NCI-H510A (cell line): ENCODE results near the gene NHLRC1.

ENCODE experiments used
- DNase-seq: peaks from one replicate; lab custom pipeline; 2025; lab: John Stamatoyannopoulos, UW

Gene NHLRC1

DNA sequence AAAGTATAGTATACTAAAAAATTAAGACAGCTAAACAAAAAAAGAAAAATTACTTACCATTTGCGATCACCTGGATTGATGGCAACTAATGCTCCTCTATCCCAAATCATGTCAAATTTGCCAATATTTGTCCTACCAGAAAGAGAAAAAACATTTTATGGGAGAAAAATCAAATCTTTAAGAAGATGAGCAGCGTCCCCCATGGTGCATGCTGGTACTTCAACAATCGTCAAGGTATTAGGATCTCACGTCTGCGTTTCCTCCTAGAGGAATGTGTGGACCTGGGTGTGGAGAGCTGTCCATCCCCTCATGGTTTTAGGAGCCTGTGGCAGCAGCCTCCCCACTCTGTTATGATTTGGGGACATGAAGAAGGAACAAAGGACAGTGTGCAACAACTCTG, 16.4 kb upstream of the NHLRC1 start:
- DNase-seq = no peak

DNA sequence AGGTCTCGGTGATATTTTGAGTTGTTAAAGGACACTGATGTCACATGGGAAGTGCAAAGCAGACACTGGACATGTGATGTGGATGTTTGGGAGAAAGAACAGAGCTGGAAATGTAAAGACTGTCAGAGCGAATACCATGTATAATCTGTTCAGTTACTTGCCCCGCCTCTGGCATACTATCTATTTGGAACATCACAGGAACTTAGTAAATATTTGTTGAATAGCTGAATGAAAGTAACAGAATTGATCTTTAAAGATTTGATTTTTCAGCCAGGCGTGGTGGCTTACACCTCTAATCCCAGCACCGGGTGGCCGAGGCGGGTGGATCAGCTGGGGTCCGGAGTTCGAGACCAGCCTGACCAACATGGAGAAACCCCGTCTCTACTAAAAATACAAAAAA, 13.8 kb upstream of the NHLRC1 start:
- no peak for DNase-seq

DNA sequence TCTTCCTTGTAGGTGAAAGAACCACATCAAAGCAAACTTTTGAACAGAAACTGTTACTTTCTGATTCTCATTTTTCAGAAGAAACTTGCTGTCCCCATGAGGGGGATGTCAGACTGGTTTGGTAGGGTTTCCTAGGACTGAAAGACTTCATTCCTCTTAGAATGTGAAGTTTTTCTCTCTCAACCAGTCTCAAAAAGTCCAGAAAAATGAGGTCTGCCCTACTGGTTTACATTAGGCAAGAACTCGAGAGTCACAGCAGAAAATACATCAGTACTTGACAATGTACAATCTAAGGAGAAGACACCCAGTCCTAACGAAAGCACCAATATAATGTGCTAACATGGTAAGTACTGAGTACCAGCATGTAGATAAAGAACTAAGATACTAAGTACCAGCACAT, 12.7 kb upstream of the NHLRC1 start:
- no peak for DNase-seq

DNA sequence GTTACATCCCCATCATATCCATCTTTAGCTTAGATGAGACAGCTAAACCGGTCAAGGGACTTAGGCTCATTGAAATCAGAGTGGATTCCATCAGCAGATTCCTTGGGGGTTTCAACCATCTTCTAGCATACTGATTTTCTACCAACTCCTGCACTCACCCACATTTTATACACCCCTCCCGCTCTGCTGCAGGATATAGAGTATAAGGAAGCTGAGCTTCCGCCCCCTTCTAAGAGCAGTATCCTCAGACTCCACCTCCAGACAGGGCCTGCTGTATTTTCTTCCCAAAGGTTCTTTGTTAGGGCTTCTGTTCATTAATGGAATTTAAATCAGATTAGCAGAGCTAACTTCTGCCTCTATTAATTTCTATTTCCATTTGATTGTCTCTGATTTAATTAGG, 9.9 kb upstream of the NHLRC1 start:
- DNase-seq = no peak

DNA sequence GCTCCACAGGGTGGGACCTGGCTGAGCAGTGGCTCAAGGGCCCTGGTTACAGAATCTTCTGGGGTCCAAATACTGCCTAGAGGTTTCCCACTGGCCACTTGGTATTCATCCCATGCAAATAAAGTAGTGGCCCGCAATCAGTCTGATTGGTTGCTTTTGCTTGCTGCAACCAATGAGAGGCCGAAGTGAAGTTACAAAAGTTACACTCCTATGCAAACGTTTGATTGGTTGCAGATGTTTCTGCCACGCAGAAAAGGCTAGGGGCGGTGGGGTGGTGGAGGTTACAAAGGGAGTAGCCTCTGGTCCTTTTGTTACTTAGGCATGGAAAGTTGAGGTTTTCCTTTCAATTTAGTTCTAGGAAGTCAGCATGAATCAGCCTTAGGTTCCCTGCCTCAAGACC, 3.6 kb upstream of the NHLRC1 start:
- no peak for DNase-seq

DNA sequence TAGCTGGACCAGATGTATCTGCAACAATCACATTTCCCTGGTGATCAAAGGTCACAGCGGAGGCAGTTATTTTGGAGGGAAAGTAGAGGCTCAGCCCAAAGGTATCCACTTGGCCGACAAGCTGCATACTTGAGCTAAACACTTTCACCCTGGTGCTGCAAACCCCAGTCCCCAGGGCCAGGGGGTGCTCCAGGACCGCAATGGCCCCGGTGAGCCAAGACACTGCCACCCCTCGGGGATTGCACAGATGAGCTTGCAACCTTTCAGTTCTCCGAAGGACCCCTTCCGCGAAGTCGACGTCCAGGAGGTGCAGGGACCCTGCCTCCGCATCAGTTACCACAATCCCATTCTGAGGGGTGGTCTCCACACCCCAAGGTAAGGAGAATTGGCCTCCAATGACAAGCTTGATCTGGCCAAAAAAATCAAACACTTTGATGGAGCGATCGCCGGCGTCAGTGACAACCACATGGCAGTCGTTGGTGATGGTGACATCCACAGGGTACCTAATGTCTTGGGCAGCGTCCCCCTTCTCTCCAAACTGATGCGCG, 823 bp downstream of the NHLRC1 start:
- no peak for DNase-seq

DNA sequence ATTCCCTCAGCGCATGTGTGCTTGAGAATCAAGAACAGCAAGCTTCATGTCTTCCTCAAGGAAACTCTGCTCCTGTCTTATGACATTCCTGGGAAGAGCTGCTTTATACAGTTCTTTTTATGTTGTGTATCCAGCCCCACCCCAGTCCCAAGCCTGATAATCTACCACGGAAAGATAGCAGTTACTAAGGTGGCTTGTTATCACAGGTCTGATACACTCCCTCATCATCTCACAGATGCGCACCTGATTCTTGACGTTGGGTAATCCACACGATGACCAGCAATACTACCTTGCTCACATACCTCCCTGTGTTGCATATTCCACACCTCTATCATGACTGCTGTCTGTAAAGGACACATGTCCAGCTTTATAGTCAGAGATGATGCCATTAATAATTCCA, 3.2 kb downstream of the NHLRC1 start:
- DNase-seq = no peak

DNA sequence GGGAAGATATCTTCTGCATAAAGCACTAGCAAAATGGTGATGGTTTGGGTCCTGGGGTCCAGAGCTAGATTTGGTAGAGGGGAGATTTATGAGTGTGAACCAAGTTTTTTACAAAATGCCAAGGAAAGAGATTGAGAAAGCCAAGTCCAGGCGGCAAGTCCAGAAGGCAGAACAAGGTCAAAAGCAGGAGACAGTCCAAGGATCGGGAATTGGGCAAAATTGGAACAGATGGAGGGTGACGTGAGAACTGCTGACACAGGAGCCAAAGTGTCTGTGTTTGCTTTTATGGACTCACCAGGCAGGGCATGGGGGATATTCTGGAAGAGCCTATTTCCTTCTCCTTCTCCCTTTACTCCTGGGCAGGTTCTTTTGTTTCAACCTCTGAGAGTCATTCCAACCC, 4.1 kb downstream of the NHLRC1 start:
- DNase-seq = no peak

DNA sequence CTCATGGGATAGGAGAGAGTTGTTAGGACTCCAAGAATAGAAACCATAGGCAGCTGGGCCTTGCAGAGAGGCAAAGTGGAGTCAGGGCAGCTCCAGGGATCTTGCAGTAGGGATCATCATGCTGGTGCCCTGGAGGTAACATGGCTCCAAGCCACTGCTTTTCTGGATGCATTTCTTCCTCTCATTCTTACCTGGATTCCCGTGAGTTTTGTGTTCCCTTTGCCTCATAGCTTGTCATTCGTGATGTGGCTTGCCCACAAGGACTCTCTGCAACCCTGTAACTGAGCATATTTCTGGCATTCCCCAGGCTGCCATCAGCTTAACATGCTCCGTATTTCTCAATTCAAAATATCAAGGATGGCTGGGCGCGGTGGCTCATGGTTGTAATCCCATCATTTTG, 5.3 kb downstream of the NHLRC1 start:
- no peak for DNase-seq

DNA sequence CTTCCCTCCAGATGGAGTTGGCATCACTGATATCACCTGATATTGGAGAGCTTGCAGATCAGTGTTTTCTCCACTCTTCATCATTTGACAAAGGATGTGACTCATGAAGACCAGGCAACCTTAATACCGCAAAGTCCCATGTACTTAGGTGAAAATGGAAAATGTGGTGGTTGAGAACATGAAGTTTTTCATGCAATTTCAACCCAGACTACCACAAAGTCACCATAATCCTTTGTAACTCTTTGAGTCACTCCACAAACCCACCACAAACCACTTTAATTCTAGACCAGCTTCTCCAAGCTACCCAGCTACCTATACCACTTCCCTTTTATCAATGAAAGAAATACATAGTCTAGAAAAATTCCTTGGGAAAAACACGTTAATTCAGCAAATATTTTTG, 7.1 kb downstream of the NHLRC1 start:
- DNase-seq = no peak

DNA sequence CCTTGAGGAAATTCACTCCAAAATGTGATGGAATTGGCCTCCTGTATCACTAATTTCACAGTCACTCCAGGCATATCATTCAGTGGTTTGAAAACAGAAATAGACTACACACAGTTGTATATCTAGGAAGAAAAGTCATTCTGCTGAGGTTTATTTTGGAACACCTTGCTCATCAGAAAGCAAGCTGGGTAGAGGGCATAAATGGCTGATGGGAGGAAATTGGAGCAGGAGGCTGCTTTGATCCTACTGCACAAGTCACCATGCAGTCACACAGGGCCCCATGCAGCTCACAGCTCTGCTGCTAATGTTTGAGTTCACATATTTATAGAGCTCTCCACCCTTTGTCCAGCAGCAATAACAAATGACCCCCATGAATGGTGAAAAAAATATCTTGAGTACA, 12.3 kb downstream of the NHLRC1 start:
- DNase-seq = no peak

DNA sequence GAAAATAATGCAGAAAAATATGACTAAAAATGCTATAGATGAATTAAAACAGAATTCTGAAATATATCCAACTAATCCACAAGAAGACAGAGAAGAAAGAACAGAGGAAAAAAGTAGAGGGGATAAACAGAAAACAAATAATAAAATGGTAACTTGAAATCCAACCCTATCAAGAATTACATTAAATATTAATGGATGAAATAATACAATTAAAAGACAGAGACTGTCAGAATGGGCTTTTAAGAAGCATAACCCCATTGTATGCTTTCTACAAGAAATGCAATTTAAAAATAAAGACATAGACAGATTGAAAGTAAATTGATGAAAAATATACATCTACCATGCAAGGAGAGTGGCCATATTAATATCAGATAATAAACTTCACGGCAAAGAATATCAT, 15.4 kb downstream of the NHLRC1 start:
- DNase-seq = no peak

DNA sequence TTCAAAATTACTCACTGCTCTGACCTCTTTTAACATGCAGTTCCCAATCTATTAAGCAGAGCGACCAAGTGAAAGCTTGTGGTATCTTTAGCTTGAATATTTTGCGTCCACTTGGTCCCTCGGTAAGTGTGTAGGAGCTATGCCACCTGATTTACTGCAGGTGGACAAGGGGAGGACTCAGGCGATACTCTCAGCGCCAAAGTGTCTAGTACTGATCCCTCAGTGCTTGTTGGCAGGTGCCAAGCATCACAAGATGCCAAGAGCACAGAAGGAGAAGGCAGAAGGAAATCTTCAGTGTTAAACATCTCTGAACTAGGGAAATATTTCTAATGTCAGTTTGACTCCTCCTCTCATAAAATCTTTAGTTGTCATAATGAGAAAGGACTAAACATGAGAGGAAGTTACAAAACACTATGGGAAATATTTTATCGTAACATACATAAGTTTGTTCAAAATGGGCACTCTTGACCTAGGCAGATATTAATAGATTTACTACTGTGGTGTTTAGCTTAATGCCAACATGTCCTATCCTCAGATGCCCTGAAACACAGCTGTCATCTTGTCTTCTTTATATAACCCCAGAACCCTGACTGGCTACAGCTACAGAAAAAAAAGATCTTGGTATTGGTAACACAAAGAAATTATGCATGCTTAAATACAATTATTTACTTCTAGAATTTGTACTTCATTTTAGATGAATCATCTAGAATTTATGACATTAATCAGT, 19.5 kb downstream of the NHLRC1 start:
- DNase-seq = no peak

DNA sequence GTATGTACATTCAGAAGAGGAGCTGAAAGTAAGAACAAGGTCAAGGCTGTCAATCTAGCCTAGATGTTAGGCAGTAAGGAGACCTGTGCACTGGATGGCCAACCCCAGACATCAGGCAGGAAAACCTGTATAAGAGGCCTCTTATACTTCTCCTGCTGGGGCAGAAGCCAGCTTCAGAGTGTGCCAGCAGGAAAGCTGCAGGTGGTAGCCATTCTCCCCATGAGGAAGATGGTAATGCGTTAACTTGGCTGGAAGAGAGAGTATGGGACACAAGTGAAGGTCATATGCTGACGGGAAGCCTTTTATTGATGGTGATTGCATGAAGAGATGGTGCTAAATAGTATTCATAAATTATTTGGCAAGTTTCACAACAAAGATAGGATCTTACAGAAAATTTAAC, 20.6 kb downstream of the NHLRC1 start:
- no peak for DNase-seq

DNA sequence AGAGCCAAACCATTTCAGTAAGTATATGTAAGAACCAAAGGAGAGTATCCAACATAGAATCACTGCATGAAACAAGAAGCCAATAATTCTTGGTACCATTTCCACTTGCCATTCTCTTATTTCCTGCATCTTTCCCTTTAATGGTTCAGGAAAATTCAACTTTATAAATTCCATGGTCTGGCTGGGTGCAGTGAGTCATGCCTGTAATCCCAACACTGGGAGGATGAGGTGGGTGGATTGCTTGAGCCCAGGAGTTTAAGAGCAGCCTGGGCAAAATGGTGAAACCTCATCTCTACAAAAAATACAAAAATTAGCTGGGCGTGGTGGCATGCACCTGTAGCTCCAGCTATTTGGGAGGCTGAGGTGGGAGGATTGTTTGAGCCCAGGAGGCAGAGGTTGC, 21.2 kb downstream of the NHLRC1 start:
- no peak for DNase-seq

DNA sequence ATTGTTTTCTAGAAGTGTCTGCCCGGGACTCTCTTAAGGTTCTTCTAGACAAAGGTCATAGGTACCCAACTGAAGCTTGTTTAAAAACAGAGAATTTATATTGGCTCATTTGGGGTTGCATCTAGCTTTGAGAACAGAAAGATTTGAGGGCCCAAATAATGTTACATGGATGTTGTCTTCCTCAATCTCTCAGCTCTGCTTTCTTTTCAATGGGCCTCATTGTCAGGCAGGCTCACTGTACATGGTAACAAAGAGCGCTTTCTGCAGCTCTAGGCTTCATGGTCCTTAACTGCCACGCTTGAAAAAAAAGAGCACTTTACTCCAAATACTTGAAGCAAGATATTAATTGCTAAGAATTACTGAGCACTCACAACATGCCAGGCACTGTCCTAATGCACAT, 22.2 kb downstream of the NHLRC1 start:
- DNase-seq = no peak

DNA sequence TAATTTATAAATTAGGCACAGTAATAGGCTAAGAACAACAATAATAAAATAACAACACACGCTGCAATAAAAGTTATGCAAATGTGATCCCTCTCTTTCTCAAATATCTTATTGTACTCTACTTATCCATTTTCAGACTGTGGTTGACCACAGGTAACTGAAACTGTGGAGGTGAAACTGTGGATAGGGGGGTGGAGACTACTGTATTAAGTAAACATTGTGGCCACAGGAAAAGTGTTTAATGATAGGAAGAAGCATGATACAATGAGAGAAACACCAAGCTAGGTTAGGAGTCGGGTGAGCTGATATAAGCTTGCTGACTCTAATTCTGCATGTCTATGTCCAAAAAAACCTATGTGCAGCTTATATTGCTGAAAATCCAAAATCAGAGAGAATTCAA, 23.0 kb downstream of the NHLRC1 start:
- no peak for DNase-seq

DNA sequence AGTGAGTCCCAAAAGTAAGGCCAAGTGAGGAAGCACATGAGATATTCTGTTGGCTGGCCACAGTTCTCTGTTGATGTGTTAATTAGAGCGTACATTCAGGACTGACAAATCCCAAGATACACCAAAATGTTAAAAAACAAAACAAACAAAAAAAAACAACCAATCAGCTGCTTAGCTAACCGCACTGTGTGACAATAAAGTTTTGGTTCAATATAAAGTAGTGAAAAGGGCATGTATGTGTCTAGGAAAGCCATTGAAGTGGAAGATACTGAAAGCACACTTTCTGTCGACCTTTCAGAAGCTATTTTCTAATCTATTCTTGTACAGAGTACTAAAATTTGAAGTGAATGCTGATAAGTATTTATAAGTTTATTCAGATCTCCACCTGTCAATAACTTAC, 26.1 kb downstream of the NHLRC1 start:
- DNase-seq = no peak

DNA sequence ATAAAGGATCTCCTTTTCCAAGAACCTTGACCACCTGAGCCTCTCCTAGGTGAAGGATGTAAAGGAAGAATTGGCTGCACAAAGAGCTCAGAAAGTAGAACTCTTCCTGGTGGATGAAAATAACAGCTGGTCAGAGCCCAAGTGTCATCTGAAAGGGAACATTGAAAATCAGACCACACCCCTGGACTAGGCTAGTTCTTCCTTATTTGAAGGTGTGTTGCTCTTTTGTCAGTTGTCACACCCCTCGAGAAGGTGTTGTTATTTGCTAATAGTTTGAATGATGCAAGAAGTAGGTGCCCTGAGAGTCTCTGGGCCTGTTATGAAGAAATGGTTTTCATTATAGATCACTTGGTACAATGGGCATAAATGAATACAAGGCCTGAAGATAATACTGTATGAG, 31.1 kb downstream of the NHLRC1 start:
- DNase-seq = no peak

DNA sequence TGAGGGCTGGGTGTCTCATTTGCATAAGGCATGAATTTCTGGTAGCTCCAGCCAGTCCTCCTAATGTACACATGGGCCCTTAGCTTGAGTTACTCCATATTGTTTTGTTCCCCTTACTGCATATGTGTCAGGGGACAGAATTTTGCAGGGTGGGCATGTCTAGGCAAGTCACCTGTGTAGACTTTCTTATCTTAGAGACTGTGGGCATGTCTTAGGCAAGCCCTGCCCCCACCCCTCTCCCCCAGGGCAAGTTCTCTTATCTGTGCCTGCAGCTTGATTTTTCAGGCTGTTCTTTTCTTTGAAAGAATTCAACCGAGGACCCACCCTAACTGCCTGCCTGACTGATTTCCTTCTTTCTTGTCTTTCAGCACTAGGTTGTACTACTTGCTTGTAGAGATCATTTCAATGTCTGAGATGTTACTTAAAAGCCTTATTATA, 32.1 kb downstream of the NHLRC1 start:
- no peak for DNase-seq

DNA sequence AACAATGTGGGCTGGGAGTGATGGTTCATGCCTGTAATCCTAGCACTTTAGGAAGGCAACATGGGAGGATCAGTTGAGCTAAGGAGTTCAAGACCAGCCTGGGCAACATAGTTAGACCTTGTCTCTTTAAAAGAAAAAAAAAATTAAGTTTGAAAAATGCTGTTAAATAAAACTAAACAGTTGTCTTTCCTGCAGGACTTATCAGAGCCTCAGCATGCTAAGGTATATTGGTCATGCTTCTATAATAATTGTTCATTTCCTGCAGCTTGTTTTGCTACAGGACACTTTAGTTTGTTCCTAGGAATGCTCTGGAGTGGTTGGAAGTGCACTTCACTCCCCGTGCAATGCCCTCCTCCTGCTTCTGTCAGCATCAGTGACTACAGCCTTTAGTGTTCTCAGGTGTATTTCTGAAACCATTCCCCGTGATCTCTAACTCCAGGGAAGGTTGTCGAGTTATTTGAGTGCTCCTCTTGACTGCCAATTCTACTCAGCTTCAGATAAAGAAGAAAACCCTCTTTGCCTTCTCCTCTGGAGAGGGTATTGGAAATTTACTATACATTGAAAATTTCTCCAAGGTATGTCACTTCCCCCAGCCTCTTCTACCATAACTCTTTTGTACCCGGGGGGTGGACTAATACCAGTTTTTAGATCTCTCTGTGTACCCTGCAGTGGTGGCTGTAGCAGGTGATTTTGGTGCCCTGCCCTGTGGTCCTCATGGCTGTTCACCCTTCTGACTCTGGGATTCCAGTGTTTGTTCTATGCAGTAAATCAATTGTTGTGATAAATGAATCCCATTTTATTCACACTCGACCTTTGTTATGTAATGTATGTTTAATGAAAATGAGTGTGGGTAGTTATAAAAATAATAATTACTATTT, 33.8 kb downstream of the NHLRC1 start:
- DNase-seq = no peak

DNA sequence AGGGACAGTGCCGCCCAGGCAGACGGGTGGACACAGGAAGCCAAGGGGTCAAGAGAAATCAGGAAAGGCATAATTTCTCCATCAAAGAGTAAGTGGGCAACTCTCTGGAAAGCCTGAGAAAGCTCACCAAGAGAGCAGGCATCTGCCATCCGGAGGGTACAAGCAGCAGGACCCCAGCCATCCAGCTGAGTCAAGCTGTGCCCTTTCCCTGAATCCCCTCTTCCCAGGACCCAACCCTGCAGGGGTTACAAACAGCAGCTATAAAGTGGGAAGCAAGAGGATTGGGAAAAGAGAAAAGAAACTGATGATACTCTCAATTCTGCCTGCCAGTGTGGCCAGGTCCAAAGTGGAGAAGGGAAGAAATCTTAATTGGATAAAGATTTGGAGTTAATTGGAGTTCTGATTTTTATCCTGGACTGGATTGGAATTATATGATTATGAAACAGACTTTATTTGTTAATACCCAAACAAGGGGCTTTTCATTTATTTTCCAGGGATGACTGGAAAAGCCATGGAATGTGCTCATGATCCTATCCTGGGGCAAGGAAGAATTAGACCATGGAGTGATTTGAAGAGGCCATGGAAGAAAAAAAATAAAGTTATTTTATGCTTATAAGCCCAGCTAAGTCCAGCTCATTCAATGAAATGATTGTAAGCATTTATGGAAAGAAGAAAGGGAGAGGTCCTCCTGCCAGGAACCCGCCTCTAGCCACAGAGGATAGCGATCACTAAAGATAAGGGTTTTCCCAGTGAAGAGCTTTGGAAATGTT, 34.9 kb downstream of the NHLRC1 start:
- no peak for DNase-seq
